ENCODE data around the gene ACSF3. TPM values are rescaled to one million over a fixed set of nuclear protein-coding genes. Genes with fewer than 3 reads are reported as not detected.

ACSF3 gene
- total RNA-seq, 4 donors from 2014 or later, result 17.6 to 27.6 (median 21.6) TPM

- ATAC-seq (ENCODE audit: low FRiP score) (no peak), DNase-seq (ENCODE audit: low spot score) (no peak)
- TF ChIP-seq CTCF (IDR thresholded peaks at IDR 0.05), result no peak
Observed at GRCh38 chr16:89130448-89130847, 36.8 kb downstream of the ACSF3 start.

GRCh38 chr16:89131783-89132182, 38.1 kb downstream of the ACSF3 start:
- ATAC-seq (ENCODE audit: low FRiP score), result no peak
- no peak for TF ChIP-seq CTCF (IDR thresholded peaks at IDR 0.05)
- DNase-seq (ENCODE audit: low spot score), result no peak

GRCh38 chr16:89132194-89133005, 38.7 kb downstream of the ACSF3 start:
- DNase-seq (ENCODE audit: low spot score) (no peak), ATAC-seq (ENCODE audit: low FRiP score) (no peak)
- no peak for TF ChIP-seq CTCF (IDR thresholded peaks at IDR 0.05)

GRCh38 chr16:89133457-89134127, 39.9 kb downstream of the ACSF3 start:
- ATAC-seq (ENCODE audit: low FRiP score), result no peak
- no peak for TF ChIP-seq CTCF (IDR thresholded peaks at IDR 0.05)
- DNase-seq (ENCODE audit: low spot score), result no peak

- TF ChIP-seq CTCF (IDR thresholded peaks at IDR 0.05), result no peak
- DNase-seq (ENCODE audit: low spot score) (no peak), ATAC-seq (ENCODE audit: low FRiP score) (no peak)
Observed at GRCh38 chr16:89134269-89134668, 40.6 kb downstream of the ACSF3 start.

GRCh38 chr16:89135166-89135565, 41.5 kb downstream of the ACSF3 start:
- ATAC-seq (ENCODE audit: low FRiP score), result no peak
- no peak for TF ChIP-seq CTCF (IDR thresholded peaks at IDR 0.05)
- DNase-seq (ENCODE audit: low spot score), result no peak
